Stimulated activated CD8-positive, alpha-beta memory T cell treated with anti-CD3 and anti-CD28 coated beads, Interleukin-4, amount 100 ng/mL, for 1 hour (primary cell): ENCODE data around the gene CHAT.

ENCODE experiments used
- DNase-seq, 2 donors: peaks; one replicate each; pipeline ENCODE4 v3.0.0-alpha.2; 2020; ENCODE audit warnings: low read depth in 2 of 2, low spot score in 1 of 2

The CHAT gene

DNA sequence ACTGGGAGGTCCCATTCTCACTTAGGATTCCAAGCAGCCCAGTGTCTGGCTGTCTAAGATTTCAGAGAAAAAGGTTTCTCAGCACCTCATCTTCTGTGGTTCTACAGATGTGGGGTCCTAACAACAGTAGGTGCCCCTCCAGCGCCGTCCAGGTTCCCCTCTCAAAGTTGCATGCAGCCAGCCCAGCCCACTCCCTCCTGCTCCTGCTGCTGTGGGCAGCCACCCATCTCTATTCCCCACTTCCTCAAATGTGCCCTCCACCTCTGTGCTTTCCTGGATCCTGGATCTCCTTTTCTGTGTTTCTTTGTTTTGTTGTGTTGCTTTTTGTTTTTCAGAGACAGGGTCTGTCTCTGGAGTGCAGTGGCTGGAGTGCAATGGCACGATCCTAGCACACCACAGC is 17.0 kb upstream of the CHAT start:
- no peak for DNase-seq

DNA sequence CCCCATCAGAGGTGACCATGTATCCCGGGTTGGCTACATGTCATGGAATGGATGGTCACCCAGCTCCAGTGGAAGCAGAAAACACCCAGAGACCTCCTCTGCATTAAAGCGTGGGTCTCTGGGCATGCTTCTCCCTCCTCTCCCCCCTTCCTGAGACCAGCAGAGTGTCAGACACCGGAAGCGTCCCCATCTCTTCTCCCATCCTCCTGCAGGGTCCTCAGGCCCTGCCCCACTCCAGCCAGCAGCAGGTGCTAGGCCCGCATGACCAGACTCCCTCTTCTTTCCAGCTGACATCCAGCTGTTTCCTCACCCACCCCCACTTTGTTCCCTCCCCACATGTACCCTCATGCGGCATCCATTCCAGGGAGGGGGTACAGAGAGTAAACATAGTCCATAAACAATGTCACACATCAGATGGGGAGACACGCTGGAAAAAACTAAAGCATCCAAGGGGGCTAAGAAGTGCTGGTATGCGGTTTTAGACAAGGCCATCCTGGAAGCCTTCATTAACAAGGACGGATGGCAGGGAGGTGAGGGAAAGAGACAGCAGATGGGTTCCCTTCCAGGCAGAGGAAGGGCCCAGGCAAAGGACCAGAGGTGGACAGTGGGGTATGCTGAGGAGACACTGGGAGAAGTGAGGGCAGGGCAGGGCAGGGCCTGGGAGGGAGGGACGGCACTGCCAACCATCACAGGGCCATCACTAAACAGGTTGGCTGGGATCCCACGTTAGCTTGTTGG is 16.2 kb upstream of the CHAT start:
- DNase-seq: no peak

DNA sequence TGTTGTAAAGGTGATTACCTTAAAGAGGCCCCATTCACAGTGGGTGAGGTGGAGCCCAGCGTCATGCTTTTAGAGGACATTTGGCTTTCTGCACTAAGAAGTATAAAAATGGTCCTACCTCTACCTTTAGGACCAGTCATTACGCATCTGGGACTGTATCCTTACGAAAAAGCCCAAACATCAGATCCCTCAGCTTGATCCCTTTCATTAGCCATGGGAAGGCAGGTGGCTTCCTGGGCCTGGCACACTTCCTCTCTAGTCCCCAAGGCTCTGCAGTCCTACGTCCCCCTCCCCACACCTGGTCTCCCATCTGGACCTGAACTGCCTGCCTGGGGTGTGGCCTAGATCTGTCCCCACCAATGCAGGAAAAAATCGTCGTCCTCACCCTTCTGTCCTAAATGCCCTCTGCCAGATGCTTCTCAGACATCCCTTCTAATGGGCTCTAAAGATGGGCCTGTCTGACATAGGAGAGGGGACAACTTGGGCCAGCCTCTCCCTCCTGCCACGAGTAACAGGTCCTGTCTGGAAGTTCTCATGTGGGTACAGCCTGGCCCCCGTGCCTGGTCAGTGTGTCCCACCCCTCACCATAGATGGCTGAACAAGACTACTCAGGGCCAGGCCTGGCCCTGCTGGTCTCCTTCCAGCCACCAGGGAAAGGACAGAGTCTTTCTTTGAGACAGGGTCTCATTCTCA is 15.5 kb upstream of the CHAT start:
- no peak for DNase-seq

DNA sequence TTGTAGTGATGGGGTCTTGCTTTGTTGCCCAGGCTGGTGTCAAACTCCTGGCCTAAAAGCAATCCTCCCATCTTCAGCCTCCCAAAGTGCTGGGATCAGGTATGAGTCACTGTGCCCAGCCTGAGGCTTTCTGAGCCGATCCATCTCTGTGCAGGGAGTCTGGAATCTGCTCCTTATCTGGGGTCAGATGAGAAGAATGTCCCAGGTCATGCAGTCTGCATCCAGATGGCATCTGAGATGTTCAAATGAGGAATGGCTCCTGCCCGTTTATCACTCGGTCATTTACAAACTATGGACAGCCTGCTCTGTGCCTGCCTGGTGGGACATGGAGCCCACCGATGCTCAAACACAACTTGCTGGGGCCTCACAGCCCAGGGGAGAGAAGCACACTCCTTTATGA is 14.9 kb upstream of the CHAT start:
- no peak for DNase-seq

DNA sequence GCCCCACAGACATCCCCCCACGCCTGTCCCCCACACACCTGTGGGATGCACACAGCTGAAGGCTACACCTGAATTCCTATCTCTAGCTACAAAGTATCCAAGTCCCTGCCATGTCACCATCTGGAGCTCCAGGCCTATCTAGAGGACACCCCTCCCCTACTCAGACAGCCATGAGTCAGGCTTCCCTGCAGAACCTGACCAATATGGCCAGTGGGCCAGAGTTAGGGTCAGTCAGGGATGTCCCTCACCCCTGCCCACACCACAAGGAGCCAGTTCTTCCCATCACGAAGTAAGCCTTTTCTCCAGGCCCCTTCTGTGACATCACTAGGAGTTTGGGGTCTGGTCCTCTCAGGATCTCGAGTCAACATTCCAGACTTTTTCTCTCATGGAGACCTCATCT is 14.3 kb upstream of the CHAT start:
- DNase-seq: no peak

DNA sequence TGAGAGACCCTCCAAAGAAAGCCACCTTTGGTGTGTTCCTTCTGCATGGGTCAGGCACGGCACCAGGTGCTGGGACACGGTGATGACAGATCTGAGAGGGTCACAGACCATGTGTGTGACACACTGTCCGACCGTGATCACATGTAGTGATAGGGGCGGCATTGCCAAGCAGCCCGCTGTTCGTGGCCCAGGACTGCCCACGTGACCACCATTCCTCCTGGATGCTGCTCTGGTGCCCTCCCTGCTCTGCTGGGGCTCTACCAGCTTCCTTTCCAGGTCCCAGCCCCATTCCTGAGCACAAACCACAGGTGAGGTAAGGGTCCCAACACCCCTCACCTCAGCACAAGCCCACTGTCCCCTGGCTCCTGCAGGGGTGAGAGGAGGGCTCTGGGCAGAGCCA is 13.8 kb upstream of the CHAT start:
- no peak for DNase-seq

DNA sequence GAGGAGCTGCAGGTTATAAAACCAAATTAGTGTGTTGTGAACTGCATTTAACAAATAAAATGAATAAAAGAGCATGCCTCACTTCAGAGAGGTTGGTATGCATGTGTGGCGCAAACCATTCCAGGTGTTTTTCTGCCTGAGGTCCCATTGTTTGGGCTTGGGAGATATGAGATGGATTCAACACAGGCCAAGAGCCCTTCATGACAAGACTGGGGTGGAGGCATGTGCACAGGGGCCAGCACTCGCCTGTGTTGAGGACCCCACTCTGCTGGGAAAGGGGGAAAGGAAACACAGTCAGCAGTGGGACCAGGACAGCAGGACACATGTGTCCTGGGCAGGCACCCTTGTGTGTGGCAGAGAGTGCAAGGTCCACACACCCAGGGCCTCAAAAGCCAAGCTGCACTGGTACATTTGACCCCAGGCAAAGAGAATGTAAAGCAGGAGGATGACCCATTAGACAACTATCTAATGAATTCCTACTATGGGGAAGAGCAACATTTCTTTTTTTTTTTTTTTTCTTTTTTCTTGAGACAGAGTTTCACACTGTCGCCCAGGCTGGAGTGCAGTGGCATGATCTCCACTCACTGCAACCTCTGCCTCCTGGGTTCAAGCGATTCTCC is 12.9 kb upstream of the CHAT start:
- DNase-seq: no peak

DNA sequence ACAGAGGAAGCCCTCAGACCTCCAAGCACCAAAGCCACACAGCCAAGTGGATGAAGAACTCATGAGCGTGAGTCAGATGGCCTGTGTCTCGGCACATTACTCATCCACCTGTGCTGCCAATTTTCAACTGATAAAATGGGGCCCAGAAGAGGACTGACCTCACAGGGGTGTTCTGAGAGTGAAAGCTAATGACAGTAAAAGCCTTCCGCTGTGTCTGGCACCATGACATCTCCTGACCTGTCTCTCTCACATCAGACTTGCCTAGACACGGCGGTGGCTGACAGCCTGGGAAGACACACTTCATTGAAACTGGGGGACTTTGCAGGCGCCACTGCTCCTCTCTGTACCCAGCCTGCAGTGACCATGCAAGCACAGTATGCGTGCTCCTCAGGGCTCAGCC is 12.0 kb upstream of the CHAT start:
- no peak for DNase-seq

DNA sequence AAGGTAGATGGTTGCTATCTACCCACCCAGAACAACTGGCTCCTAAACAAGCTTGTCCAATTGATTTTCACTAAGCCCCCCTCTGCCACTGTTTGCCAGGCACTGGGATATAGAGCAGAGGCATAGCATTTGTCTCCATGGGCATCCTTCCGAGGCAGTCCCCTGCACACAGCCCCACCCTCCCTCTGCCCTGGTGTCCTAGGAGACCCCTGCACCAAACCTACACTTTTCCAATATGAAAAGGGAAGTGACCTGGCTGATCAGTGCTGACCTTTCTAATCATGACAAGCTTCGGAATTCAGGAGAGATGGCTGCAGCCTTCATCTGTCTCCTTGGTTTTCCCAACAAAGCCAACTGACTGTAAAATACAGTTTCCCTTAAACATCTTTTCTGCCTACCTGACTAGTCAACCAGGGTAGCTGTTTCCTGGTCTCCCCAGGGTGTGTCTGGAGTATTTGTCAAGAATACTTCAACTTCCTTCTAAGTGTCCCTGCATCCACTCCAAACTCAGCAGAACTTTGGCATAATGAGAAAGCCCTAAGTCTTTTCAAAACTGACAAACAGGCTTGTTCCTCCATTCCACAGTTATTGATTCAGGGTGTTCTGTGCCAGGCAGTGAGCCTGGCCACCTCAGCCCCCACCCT is 11.3 kb upstream of the CHAT start:
- no peak for DNase-seq

DNA sequence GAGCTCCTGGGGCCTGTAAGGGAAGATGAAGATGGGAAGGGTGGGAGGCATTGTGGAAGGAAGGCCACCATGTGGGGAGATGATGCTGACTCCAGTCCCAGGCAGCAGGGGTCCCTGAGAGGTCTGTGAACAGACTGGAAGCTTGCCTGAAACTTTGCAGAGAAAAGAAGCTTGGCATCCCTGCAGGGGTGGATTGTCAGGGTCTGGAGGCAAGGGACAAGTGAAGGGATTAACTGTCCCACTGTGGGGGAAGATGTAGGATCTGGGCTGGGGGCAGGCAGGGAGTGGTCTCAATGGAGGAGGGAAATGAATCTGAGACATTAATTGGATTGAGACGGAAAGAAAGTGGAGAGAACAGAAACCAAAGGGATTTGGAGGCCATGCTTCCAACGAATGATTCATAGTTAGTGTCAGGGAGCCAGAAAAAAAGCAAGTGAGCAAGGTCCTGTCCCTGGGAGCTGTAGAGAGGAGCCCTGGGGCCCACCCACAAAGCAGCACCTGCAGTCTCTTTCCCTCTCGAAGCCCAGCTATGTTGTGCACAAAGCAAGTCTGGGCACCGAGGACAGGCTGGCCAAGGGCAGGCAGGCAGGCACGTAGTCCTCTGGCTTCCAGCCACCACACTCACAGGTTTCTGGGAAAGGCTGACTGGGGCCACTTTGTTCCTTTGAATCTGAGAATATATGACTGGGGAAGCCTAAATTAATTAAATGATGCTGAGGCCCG is 8.5 kb upstream of the CHAT start:
- no peak for DNase-seq

DNA sequence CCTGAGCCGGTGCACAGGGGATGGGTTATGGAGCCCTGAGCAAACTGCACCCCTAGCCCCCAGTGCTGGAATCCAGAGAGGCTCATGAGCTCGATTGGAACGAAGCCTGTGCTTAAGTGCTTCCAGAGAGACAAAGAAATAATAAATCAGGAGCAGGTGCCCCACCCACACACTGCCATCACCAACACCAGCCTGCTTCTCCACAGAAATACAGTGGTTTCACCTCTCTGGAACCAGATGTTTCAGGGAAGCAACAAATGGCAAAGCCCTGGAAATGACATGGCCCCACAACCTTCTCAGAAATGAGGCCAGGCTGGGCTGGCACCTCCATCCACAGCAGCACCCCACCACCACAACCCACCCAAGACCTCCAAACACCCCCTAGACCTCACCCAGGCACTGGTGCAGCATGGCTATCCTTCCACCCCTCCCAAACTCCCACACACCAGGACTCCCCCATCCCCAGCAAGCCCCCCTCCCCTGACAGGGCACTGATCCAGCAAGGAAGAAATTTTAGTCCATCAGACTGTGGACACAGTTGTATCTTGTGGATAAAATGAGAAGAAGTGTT is 7.8 kb upstream of the CHAT start:
- DNase-seq: no peak

DNA sequence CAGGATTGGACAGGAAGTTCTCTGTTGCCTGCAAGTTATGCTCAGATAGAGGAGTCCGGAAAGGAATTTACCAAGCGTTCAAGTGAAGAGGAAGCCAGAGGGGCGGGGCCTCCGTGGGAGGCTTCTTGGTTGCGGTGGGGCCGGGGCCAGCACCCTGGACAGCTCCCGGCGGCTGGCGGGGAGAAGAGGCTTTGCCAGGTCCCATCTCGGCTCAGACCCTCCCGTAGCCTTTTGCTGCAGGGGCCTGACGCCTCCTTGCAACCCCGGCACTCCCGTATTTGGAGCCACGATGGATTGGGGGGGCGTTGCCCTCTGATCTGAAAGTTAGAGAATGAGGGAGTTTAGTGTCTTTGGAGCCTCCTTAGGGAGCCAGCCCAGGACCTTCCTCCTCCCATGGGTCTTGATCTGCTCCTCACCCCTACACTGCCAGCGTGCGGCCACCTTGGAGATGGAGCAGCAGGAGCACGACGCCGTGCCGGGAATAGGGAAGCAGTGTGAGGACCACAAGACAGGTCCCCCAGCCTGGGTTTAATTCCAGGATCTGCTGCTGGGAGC is 6.8 kb upstream of the CHAT start:
- peak; percentile 10 to 30 for DNase-seq

DNA sequence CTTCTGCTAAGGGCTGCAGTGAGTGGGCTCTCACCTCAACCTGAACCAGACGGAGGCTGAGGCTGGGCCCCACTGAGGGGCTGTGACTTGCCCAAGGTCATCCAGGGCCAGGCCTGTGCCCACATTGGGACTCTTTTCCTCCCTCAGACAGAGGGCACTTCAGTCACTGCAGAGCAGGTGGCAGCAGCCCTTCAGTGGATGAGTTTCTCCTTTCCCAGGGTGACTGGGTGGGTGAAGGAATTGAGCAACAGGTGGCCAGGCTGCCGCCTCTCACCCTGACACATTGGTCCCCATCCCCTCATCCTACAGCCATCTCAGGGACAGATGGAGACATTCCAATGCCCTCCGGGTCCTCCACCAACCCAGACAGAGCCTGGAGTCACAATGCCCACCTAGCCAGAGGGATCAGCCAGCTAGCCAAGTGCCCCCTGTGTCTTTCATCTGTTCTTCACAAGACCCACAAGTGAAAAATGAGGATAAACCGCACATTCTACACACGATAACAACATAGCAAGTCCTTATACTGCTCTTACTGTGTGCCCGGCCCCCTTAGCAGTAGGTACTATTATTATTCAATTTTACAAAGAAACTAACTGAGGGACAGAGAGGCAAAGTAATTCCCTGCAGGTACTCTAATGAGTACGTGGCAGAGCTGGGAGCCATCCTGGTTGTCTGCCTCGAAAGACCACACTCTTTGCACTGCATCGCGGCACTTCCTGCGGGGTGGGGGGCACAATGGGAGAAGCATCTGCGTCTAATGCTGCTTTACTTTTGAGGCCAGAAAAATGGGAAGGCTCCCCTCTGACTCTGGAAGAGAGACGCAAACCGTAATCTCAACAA is 5.5 kb upstream of the CHAT start:
- DNase-seq: no peak

DNA sequence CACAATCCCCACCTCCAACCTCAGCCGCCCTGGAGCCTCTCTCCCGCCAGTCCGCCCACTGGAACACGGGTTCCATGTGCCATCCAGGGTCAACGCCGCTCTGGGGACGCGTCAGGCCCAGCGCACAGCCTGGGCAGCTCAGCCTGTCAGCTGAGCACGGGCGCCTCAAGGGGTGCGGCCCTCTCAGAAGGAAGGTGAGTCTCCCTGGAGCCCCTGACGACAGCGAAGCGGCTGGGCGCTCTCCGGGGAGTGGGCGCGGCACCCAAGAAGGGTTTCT is 4.9 kb upstream of the CHAT start:
- no peak for DNase-seq

DNA sequence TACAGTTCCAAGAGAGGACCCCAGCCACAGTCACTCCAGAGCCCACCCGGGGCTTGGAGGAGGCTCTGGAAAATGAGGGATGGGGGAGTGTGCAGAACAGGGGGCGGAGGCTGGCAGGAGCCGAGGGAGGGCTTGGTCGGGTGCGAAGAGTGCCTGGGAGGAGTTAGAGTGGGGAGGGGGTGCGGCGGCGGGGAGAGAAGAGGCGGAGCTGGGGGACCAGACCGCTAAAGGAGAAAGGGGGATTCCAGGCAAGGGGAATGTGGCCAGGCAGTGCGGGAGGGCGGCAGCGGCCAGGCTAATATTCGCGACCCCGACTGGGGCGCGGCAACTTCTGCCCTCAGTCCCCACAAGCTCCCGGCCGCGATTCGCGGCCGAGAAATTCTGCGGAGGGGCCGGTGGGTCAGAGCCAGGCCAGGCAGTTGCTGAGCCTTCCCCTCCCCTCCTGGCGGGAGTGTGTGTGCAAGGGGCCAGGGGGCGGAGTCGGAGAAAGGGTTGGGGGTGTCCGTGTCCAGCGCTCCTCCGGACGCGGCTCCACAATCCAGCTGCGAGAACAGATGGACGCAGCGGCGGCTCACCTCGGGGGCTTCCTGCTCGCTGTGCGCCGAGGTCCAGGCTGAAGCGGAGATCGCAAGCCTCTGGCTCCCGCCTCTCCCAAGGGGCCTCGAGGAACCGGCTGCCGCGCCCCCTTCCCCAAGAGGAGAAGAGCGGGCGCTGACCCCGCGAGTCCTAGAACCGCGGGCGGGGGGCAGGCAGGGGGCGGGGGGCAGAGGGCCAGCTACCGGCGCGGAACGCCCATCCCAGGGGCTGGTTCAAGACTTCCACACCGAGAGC is 4.3 kb upstream of the CHAT start:
- DNase-seq: no peak

DNA sequence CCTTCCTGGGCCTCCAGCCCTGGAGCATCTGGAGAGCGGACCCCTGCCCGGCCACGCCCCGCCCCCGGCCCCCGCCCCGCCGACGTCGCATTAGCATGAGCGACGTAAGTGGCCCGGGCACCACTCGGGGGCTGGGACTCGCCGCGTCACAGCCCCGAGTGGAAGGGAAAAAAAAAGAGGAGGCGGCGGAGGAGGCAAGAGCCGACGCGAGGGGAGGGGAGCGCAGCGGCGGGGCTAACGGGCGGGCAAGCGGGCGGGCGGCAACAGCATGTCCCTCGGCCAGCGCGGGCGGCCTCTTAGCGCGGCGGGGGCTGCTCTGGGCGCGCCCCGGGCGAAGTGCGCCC is 3.8 kb upstream of the CHAT start, which contains the start of gene SLC18A3:
TSS of gene SLC18A3 (plus strand) at position 197 of the 344 bp plus-strand sequence. CDS start 431 bp downstream, outside the sequence.
- DNase-seq: no peak

DNA sequence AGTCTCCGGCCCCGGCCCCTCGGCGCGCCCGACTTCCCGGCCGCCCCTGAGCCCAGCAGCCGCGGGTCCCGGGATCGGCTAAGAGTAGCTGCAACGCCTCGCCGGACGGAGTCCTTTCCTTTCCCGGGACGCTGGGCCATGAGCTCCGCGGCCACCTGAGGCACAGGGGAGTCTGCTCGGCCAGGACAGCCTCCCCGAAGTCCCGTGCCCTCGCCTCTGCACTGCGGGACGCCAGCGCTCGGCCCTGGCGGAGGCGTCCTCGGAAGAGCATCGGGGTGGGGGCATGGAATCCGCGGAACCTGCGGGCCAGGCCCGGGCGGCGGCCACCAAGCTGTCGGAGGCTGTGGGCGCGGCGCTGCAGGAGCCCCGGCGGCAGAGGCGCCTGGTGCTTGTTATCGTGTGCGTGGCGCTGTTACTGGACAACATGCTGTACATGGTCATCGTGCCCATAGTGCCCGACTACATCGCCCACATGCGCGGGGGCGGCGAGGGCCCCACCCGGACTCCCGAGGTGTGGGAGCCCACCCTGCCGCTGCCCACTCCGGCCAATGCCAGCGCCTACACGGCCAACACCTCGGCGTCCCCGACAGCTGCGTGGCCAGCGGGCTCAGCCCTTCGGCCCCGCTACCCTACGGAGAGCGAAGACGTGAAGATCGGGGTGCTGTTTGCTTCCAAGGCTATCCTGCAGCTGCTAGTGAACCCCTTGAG is 3.2 kb upstream of the CHAT start:
- DNase-seq: no peak

DNA sequence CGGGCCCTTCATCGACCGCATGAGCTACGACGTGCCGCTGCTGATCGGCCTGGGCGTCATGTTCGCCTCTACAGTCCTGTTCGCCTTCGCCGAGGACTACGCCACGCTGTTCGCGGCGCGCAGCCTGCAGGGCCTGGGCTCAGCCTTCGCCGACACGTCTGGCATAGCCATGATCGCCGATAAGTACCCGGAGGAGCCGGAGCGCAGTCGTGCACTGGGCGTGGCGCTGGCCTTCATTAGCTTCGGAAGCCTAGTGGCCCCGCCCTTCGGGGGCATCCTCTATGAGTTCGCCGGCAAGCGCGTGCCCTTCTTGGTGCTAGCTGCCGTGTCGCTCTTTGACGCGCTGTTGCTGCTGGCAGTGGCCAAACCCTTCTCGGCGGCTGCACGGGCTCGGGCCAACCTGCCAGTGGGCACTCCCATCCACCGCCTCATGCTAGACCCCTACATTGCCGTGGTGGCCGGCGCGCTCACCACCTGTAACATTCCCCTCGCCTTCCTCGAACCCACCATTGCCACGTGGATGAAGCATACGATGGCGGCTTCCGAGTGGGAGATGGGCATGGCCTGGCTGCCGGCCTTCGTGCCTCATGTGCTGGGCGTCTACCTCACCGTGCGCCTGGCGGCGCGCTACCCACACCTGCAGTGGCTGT is 2.5 kb upstream of the CHAT start:
- DNase-seq: no peak
